Effector memory CD4-positive, alpha-beta T cell (primary cell): ENCODE data around the gene TMEM213.

Experiments used
- DNase-seq, 3 donors: peaks; one replicate each; pipeline ENCODE4 v3.0.0-alpha.2; 2020
- H3K27ac ChIP-seq: 2 replicates; pipeline ENCODE4 v1.7.0; 2013; ENCODE audit warnings: mild to moderate bottlenecking, low read length, moderate library complexity; ENCODE audit not compliant: insufficient read depth, poor library complexity, severe bottlenecking
- H3K27me3 ChIP-seq: replicated peaks from 2 replicates; pipeline ENCODE4 v1.7.0; 2013; ENCODE audit warnings: mild to moderate bottlenecking, low read length; ENCODE audit not compliant: insufficient read depth, control insufficient read depth, poor library complexity, severe bottlenecking
- H3K36me3 ChIP-seq: 2 replicates; pipeline ENCODE4 v1.7.0; 2013; ENCODE audit warnings: mild to moderate bottlenecking, low read length, moderate library complexity; ENCODE audit not compliant: control insufficient read depth, insufficient read depth
- H3K4me1 ChIP-seq: 2 replicates; pipeline ENCODE4 v1.7.0; 2013; ENCODE audit warnings: low read length, mild to moderate bottlenecking; ENCODE audit not compliant: control insufficient read depth, insufficient read depth, poor library complexity, severe bottlenecking
- H3K4me3 ChIP-seq: 2 replicates; pipeline ENCODE4 v1.7.0; 2013; ENCODE audit warnings: low read length, low read depth, mild to moderate bottlenecking; ENCODE audit not compliant: insufficient read depth, poor library complexity, severe bottlenecking
- H3K9me3 ChIP-seq: 2 replicates; pipeline ENCODE4 v1.7.0; 2013; ENCODE audit warnings: mild to moderate bottlenecking, low read length, moderate library complexity; ENCODE audit not compliant: control insufficient read depth

Gene TMEM213

GRCh38 chr7:138879356-138879755 lies 81.6 kb downstream of the TMEM213 start:
- no peaks in the 10 kb centered on the region for H3K9me3 ChIP-seq

GRCh38 chr7:138880881-138881578 lies 83.2 kb downstream of the TMEM213 start:
- no peaks in the 10 kb centered on the region for H3K9me3 ChIP-seq
- no peak for DNase-seq
- no peaks in the 10 kb centered on the region for H3K27me3 ChIP-seq
- no peaks in the 10 kb centered on the region for H3K36me3 ChIP-seq
- H3K27ac ChIP-seq: no peak overlapping the region
- no peak overlapping the region for H3K4me3 ChIP-seq
- H3K4me1 ChIP-seq: peaks cover 5% of the 10 kb centered on the region

More at GRCh38 chr7:138879356-138879755, 81.6 kb downstream of the TMEM213 start:
- no peaks in the 10 kb centered on the region for H3K36me3 ChIP-seq
- H3K4me3 ChIP-seq: no peak overlapping the region
- H3K4me1 ChIP-seq: peaks cover 5% of the 10 kb centered on the region
- H3K27me3 ChIP-seq: no peaks in the 10 kb centered on the region
- DNase-seq: no peak
- no peak overlapping the region for H3K27ac ChIP-seq

- Histone ChIP-seq H3K4me3 (no peak overlapping the region), H3K4me1 (no peaks in the 10 kb centered on the region), H3K36me3 (no peaks in the 10 kb centered on the region), H3K9me3 (no peaks in the 10 kb centered on the region), H3K27me3 (no peaks in the 10 kb centered on the region), H3K27ac (no peak overlapping the region)
- no peak for DNase-seq
These were observed 83.9 kb downstream of the TMEM213 start for GRCh38 chr7:138881579-138882188.

GRCh38 chr7:138882249-138882648 lies 84.5 kb downstream of the TMEM213 start:
- DNase-seq: no peak
- no peaks in the 10 kb centered on the region for H3K36me3 ChIP-seq
- H3K27ac ChIP-seq: no peak overlapping the region
- no peaks in the 10 kb centered on the region for H3K4me1 ChIP-seq
- no peaks in the 10 kb centered on the region for H3K27me3 ChIP-seq
- no peak overlapping the region for H3K4me3 ChIP-seq
- no peaks in the 10 kb centered on the region for H3K9me3 ChIP-seq

DNA sequence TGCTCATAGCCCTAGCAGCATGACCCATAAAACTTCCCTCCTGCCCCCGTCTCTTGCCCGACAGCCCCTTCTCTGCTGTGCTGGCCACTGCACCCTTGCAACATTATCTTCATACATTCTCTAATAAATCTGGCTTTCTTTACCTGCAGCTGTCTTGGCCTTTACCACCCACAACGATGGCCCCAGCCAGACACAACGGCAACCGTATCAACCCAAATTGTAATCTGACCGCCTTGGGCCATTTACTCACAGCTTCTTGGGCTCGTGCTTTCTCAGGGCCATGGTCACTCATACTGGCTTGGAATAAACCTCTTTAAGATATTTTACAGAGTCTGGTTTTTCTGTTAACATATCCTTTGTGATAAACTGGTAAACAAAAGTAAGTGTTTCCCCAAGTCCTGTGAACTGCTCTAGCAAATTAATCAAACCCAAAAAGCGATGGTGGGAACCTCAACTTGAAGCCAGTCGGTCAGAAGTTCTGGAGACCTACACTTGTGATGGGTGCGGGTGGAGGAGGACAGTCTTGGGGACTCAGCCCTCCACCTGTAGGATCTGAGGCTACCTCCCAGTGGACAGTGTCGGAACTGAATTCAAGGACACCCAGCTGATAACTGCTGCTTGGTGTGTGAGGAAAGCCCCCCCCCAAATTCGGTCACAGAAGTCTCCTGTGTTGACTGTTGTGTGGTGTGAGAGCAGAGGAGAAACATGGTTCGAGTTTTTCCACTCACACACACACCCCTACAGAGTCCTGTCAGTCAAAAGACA lies 87.8 kb downstream of the TMEM213 start:
- H3K27ac ChIP-seq: no peak overlapping the region
- H3K4me1 ChIP-seq: no peaks in the 10 kb centered on the region
- H3K27me3 ChIP-seq: no peaks in the 10 kb centered on the region
- no peaks in the 10 kb centered on the region for H3K36me3 ChIP-seq
- DNase-seq: no peak
- no peak overlapping the region for H3K4me3 ChIP-seq
- no peaks in the 10 kb centered on the region for H3K9me3 ChIP-seq

DNA sequence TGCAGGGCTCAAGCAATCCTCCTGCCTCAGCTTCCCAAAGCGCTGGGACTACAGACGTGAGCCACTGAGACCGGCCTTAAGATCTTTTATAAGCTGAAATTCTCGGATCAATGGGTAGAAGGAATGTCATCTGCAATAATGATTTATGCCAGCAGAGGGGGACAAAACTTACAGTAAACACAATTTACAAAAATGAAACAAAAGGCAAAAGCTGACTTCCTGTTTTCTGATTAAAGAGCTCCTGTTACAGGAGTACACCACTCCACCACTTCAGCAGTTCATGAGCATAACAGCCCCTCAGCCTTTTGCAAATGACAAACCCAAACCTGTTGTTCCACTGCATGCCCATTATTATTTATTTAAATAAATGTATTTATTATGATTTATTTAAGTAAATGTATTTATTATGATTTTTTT lies 88.7 kb downstream of the TMEM213 start:
- Histone ChIP-seq H3K4me1 (no peaks in the 10 kb centered on the region), H3K4me3 (no peak overlapping the region), H3K9me3 (no peaks in the 10 kb centered on the region), H3K36me3 (no peaks in the 10 kb centered on the region), H3K27ac (no peak overlapping the region), H3K27me3 (no peaks in the 10 kb centered on the region)
- peak in 1 of 3 donors; percentile 7 for DNase-seq

GRCh38 chr7:138887085-138887710 lies 89.4 kb downstream of the TMEM213 start:
- DNase-seq: no peak
- H3K27me3 ChIP-seq: no peaks in the 10 kb centered on the region
- no peak overlapping the region for H3K4me3 ChIP-seq
- H3K27ac ChIP-seq: no peak overlapping the region
- no peaks in the 10 kb centered on the region for H3K4me1 ChIP-seq
- no peaks in the 10 kb centered on the region for H3K36me3 ChIP-seq
- H3K9me3 ChIP-seq: no peaks in the 10 kb centered on the region
